ENCODE results near the gene IL4R.

DNA sequence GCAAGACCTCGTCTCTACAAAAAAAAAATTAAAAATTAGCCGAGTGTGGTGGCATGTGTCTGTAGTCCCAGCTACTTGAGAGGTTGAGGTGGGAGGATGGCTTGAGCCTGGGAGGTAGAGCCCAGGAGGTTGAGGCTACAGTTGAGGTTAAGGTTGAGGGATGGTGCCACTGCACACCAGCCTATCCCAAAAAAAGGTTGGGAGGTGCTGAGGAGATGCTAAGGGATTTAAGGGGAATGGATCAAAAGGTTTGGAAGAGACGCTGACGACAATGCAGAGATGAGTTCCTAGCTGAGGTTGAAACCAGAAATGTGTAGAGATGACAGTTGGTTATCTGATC lies 40.5 kb upstream of the IL4R start:
- TF ChIP-seq CTCF (IDR thresholded peaks at IDR 0.05; ENCODE audit: low read depth, low read length), result no peak
- no peak for TF ChIP-seq POLR2A (IDR thresholded peaks at IDR 0.05; ENCODE audit: extremely low read depth, insufficient read length)
- TF ChIP-seq, protein P1, sequence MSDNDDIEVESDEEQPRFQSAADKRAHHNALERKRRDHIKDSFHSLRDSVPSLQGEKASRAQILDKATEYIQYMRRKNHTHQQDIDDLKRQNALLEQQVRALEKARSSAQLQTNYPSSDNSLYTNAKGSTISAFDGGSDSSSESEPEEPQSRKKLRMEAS (IDR thresholded peaks at IDR 0.05; ENCODE audit: low read depth, low read length), result no peak
